Calu3 (cell line): Measurements from ENCODE around the gene METTL13. TPM values are rescaled to one million over a fixed set of nuclear protein-coding genes. Genes with fewer than 3 reads are reported as not detected.

Experiments used
- BruUV-seq: library from RNA; stranded (reverse); fragments of 400-500 nt; replicated peaks from 2 replicates; lab custom pipeline; 2021; lab: Mats Ljungman, UMichigan
- CTCF ChIA-PET: fragments of 300-600 bp; sonication (Branson Sonifier 250); formaldehyde crosslinking; loops from one replicate; lab custom pipeline; 2022; ENCODE audit warnings: antibody characterized with exemption; lab: Charles Lee
- DNase-seq: peaks from one replicate; pipeline ENCODE4 v3.0.0; 2022
- H3K27ac Mint-ChIP-seq: one replicate; pipeline ENCODE4 v1.8.0; 2022; ENCODE audit warnings: mixed read lengths; ENCODE audit not compliant: unreplicated experiment
- H3K27me3 Mint-ChIP-seq: one replicate; pipeline ENCODE4 v1.8.0; 2022; ENCODE audit warnings: mixed read lengths; ENCODE audit not compliant: unreplicated experiment
- H3K36me3 Mint-ChIP-seq: one replicate; pipeline ENCODE4 v1.8.0; 2022; ENCODE audit warnings: mild to moderate bottlenecking, moderate library complexity, mixed read lengths; ENCODE audit not compliant: insufficient read depth, unreplicated experiment
- H3K4me1 Mint-ChIP-seq: one replicate; pipeline ENCODE4 v1.8.0; 2022; ENCODE audit warnings: mild to moderate bottlenecking, low read depth, mixed read lengths; ENCODE audit not compliant: unreplicated experiment
- H3K4me3 Mint-ChIP-seq: one replicate; pipeline ENCODE4 v1.8.0; 2022; ENCODE audit warnings: mild to moderate bottlenecking, low read depth, moderate library complexity, mixed read lengths; ENCODE audit not compliant: unreplicated experiment
- H3K9me3 Mint-ChIP-seq: one replicate; pipeline ENCODE4 v1.8.0; 2022; ENCODE audit warnings: low read depth, mixed read lengths; ENCODE audit not compliant: unreplicated experiment
- CTCF ChIP-seq: fragments of 200-600 bp; IDR thresholded peaks from one replicate; pipeline ENCODE4 v1.8.0; 2022; ENCODE audit warnings: antibody characterized with exemption; ENCODE audit not compliant: unreplicated experiment
- intact Hi-C: fragments of 100-400 bp; cut with micrococcal nuclease; formaldehyde crosslinking; loops from one replicate; pipeline ENCODE4 v1.10.0; 2022; ENCODE audit not compliant: unreplicated experiment
- total RNA-seq: library from RNA; stranded (reverse); gene quantifications from 2 replicates; pipeline ENCODE4 v1.2.3, GENCODE V29; 2022

METTL13 gene
- total RNA-seq, 1 experiment from 2014 or later: 53.1 TPM

- no TSS peak for BruUV-seq
- CTCF ChIA-PET: interaction anchor here (0.7 to 4.0 kb wide), 4 partner anchors 27 to 99 kb away, joined by 3 to 12 read pairs (median 4); no protein-coding TSS in a partner anchor
- H3K27me3 Mint-ChIP-seq: no peaks in the 10 kb centered on the region
- H3K4me1 Mint-ChIP-seq: peaks cover 22% of the 10 kb centered on the region
- no peak for DNase-seq
- intact Hi-C loops: no loop called here
- H3K9me3 Mint-ChIP-seq: no peaks in the 10 kb centered on the region
- peak overlapping the region; percentile 95 for H3K27ac Mint-ChIP-seq
- H3K36me3 Mint-ChIP-seq: peaks cover 27% of the 10 kb centered on the region
- TF ChIP-seq CTCF: no peak
- H3K4me3 Mint-ChIP-seq: peak overlapping the region; percentile 89
These were observed 38.2 kb upstream of the METTL13 start for GRCh38 chr1:171743081-171743870.

- intact Hi-C loops: no loop called here
- Mint-ChIP-seq H3K27me3 (no peaks in the 10 kb centered on the region), H3K9me3 (no peaks in the 10 kb centered on the region), H3K27ac (no peak overlapping the region), H3K4me1 (peaks cover 10% of the 10 kb centered on the region), H3K4me3 (no peak overlapping the region), H3K36me3 (peaks cover 27% of the 10 kb centered on the region)
- CTCF ChIA-PET: no interaction called here
- DNase-seq: no peak
- no TSS peak for BruUV-seq
- no peak for TF ChIP-seq CTCF
These were observed 36.5 kb upstream of the METTL13 start for GRCh38 chr1:171744986-171745385.

GRCh38 chr1:171748651-171749050 lies 32.8 kb upstream of the METTL13 start:
- intact Hi-C loops: no loop called here
- Mint-ChIP-seq H3K4me3 (no peak overlapping the region), H3K4me1 (no peaks in the 10 kb centered on the region), H3K27me3 (no peaks in the 10 kb centered on the region), H3K36me3 (no peaks in the 10 kb centered on the region), H3K9me3 (no peaks in the 10 kb centered on the region), H3K27ac (no peak overlapping the region)
- DNase-seq: no peak
- no peak for TF ChIP-seq CTCF
- BruUV-seq: no TSS peak
- CTCF ChIA-PET: no interaction called here

GRCh38 chr1:171751221-171751620 lies 30.2 kb upstream of the METTL13 start:
- Mint-ChIP-seq H3K27me3 (peaks cover 25% of the 10 kb centered on the region), H3K4me3 (no peak overlapping the region), H3K27ac (no peak overlapping the region), H3K9me3 (no peaks in the 10 kb centered on the region), H3K36me3 (no peaks in the 10 kb centered on the region), H3K4me1 (no peaks in the 10 kb centered on the region)
- CTCF ChIA-PET: interaction anchor here (0.5 to 0.7 kb wide), 3 partner anchors 65 to 702 kb away, joined by 3 to 4 read pairs (median 3); no protein-coding TSS in a partner anchor
- no peak for DNase-seq
- TF ChIP-seq CTCF: no peak
- BruUV-seq: no TSS peak
- intact Hi-C loops: no loop called here
